Tibial nerve (tissue), 3 donors: ENCODE results near the gene TTC6.

Experiments
- POLR2A ChIP-seq, 2 donors: fragments of 450-650 bp; IDR thresholded peaks; one replicate each; pipeline ENCODE4 v1.6.1; 2017; ENCODE audit warnings: antibody characterized with exemption in 2 of 2, mild to moderate bottlenecking in 2 of 2, moderate library complexity in 2 of 2
- TF ChIP-seq, protein P1 (sequence below), 5 experiments: fragments of 200-600 bp in 3 of 5; fragments of 450-650 bp in 2 of 5; sonication (generic) in 3 of 5; IDR thresholded peaks; one replicate each; pipeline ENCODE4 v1.5.1; 2016 to 2019; ENCODE audit warnings: antibody characterized with exemption in 5 of 5, mild to moderate bottlenecking in 3 of 5, moderate library complexity in 2 of 5

DNA sequence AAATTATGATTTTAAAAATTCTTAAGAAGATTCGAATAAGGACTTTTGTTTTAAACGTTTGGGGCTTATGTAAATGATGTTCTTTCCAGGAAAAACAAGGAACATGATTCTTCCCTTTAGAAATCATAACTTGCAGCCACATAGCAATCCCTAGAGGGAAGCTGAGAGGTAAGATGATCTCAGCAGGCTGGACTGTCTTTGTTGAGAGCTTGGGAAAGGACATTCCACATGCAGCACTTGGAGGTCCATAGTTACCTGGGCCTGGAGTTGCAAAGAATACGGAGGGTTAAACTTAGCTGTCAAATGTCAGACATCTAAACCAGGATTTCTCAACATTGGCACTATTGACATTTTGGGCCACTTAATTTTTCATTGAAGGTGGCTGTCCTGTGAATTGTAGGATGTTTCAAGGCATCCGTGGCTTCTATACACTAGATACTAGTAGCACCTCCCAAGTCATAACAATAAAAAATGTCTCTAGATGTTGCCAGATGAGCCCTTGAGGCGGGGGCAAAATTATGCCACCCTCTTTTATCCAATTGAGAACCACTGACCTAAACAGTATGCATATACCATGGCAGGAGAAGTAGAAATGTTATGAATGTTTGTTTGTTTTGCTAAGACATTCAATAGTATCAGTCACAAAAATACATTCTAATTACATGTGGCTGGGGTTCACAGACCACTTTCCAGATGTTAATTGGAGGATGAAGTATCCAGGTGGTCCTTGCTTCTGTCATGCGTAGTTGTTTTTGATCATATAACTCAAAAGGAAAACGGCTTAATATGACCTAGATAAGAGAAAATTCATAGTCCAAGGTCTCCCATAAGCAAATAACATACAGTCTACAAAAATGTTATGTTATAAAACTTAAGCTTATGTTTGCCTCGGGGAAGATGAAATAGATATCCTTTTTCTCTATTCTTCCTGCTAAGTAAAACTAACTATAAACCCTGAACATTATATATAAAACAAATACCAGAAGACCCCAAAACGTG is 30.5 kb downstream of the TTC6 start:
- TF ChIP-seq, protein P1, sequence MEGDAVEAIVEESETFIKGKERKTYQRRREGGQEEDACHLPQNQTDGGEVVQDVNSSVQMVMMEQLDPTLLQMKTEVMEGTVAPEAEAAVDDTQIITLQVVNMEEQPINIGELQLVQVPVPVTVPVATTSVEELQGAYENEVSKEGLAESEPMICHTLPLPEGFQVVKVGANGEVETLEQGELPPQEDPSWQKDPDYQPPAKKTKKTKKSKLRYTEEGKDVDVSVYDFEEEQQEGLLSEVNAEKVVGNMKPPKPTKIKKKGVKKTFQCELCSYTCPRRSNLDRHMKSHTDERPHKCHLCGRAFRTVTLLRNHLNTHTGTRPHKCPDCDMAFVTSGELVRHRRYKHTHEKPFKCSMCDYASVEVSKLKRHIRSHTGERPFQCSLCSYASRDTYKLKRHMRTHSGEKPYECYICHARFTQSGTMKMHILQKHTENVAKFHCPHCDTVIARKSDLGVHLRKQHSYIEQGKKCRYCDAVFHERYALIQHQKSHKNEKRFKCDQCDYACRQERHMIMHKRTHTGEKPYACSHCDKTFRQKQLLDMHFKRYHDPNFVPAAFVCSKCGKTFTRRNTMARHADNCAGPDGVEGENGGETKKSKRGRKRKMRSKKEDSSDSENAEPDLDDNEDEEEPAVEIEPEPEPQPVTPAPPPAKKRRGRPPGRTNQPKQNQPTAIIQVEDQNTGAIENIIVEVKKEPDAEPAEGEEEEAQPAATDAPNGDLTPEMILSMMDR (IDR thresholded peaks at IDR 0.05) = no peak
- no peak for TF ChIP-seq POLR2A (IDR thresholded peaks at IDR 0.05)
